ENCODE measurements around the gene LRRC7. TPM values are rescaled to one million over a fixed set of nuclear protein-coding genes. Genes with fewer than 3 reads are reported as not detected.

LRRC7 gene
- total RNA-seq, 4 donors from 2014 or later = 0.11 to 0.88 (median 0.36) TPM

- intact Hi-C loops (cut with DNase I; ENCODE audit: low total_unique reads) = no loop called here
- TF ChIP-seq POLR2A (IDR thresholded peaks at IDR 0.05) = no peak
- TF ChIP-seq CTCF (IDR thresholded peaks at IDR 0.05) = no peak
- 83 to 87% methylated on average over 1 of the region's 1 CpG for WGBS, 2 donors
- no peak for DNase-seq (ENCODE audit: low spot score in 2 of 2)
- H3K4me3 ChIP-seq (ENCODE audit: low read depth, poor library complexity, severe bottlenecking) = no peak overlapping the region
Measured at GRCh38 chr1:69553726-69554125, 14.0 kb upstream of the LRRC7 start.

GRCh38 chr1:69568421-69569174 is 876 bp downstream of the LRRC7 start:
- DNase-seq (ENCODE audit: low spot score in 2 of 2) = no peak
- TF ChIP-seq CTCF (IDR thresholded peaks at IDR 0.05) (no peak), POLR2A (IDR thresholded peaks at IDR 0.05) (no peak)
- intact Hi-C loops (cut with DNase I; ENCODE audit: low total_unique reads) = no loop called here
- 1 to 2% methylated on average over 30 to 33 of the region's 47 CpGs for WGBS, 2 donors
- H3K4me3 ChIP-seq (ENCODE audit: low read depth, poor library complexity, severe bottlenecking) = peak overlapping the region; percentile 31

- no peak overlapping the region for H3K4me3 ChIP-seq (ENCODE audit: low read depth, poor library complexity, severe bottlenecking)
- TF ChIP-seq POLR2A (IDR thresholded peaks at IDR 0.05) (no peak), CTCF (IDR thresholded peaks at IDR 0.05) (no peak)
- WGBS, 2 donors = 2 to 3% methylated on average over 12 of the region's 12 CpGs
- intact Hi-C loops (cut with DNase I; ENCODE audit: low total_unique reads) = no loop called here
- no peak for DNase-seq (ENCODE audit: low spot score in 2 of 2)
Measured at GRCh38 chr1:69569175-69569541, 1.4 kb downstream of the LRRC7 start.

- intact Hi-C loops (cut with DNase I; ENCODE audit: low total_unique reads) = loop anchor here (5.0 kb wide), 1 partner anchor 1392 kb away; no protein-coding TSS in a partner anchor
- TF ChIP-seq CTCF (IDR thresholded peaks at IDR 0.05) = no peak
- no peak for TF ChIP-seq POLR2A (IDR thresholded peaks at IDR 0.05)
- DNase-seq (ENCODE audit: low spot score in 2 of 2) = no peak
- WGBS, 2 donors = 6 to 10% methylated on average over 26 of the region's 26 CpGs
- no peak overlapping the region for H3K4me3 ChIP-seq (ENCODE audit: low read depth, poor library complexity, severe bottlenecking)
Measured at GRCh38 chr1:69569576-69570328, 2.0 kb downstream of the LRRC7 start.

GRCh38 chr1:69570356-69570755 is 2.6 kb downstream of the LRRC7 start:
- no peak for DNase-seq (ENCODE audit: low spot score in 2 of 2)
- no peak overlapping the region for H3K4me3 ChIP-seq (ENCODE audit: low read depth, poor library complexity, severe bottlenecking)
- no peak for TF ChIP-seq POLR2A (IDR thresholded peaks at IDR 0.05)
- no peak for TF ChIP-seq CTCF (IDR thresholded peaks at IDR 0.05)
- WGBS, 2 donors = 39 to 42% methylated on average over 10 of the region's 10 CpGs
- intact Hi-C loops (cut with DNase I; ENCODE audit: low total_unique reads) = loop anchor here (5.0 kb wide), 1 partner anchor 1393 kb away; no protein-coding TSS in a partner anchor
